ENCODE data around the gene RNF183.
A peak's percentile ranks its signal among the peaks of the same experiment; 100 is the strongest.

RNF183 gene

DNA sequence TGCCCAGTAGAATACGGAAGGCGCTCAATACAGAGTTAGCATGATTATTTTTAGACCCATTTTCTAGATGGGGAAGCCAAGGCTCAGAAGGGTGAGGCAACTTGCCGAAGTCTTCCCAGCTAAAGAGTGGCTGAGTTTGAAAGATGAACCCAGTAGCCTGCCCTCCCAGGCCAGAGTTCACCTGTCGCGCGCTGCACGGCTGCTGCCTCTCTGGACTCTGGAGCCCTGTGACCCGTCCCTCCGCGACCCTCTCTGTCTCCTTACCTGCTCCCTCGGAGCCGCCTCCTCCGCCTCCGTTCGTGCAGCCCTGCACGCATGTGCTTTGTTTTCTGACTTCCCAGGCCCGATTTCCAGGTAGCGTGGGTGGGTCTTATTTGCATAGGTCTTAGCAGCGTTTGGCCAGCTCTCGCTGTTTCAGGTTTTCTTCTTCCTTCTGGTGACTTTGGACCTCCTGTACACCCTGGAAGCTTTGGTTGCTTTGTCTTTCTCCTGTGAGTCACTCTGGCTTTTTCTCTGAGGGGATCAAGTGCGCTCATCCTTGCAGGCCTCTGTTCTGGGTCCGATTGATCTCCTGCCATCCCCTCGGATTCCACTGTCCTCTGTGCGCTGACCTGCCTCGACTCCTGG lies at the start of gene RNF183:
Gene RNF183 (minus strand): TSS at position 585 of the 627 bp plus-strand sequence. CDS start 5,192 bp downstream, outside the sequence.
- no peak for DNase-seq (ENCODE audit: low read depth)

GRCh38 chr9:113352411-113352810 lies 49.2 kb upstream of the RNF183 start:
- no peak for DNase-seq (ENCODE audit: low read depth)

DNA sequence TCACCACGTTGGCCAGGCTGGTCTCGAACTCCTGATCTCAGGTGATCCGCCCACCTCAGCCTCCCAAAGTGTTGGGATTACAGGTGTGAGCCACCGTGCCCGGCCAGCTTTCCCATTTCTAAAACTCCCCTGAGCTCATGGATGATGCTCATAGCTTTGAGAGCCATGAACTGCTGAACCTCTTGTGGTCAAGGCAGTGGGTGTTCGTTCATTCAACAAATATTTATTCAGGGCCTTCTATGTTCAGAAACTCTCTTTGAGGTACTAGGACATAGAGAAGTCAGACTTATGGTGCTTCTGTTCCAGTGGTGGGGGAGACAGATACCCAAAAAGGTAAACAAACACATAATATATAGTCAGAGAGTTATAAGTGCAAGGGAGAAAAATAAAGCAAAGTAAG lies 48.8 kb upstream of the RNF183 start:
- DNase-seq (ENCODE audit: low read depth) = no peak

DNA sequence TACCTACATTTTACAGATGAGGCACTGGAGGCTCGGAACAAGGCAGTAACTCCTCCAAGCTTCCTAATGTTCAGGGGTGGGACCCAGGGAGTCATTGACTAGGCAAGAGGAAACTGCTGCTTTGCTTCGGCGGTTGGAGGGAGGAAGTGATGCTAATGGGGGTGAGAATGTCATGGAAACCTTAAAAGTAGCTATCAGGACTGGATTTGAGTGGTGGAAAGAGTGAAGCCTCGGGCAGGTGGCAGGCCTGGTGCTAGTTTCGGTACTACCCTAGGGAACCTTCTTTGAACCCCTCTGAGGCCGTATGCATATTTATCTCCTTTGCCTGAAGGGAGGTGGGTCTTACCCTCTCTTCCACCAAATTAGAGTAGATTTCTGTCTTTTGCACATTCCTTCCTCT lies 47.8 kb upstream of the RNF183 start:
- DNase-seq (ENCODE audit: low read depth) = no peak

DNA sequence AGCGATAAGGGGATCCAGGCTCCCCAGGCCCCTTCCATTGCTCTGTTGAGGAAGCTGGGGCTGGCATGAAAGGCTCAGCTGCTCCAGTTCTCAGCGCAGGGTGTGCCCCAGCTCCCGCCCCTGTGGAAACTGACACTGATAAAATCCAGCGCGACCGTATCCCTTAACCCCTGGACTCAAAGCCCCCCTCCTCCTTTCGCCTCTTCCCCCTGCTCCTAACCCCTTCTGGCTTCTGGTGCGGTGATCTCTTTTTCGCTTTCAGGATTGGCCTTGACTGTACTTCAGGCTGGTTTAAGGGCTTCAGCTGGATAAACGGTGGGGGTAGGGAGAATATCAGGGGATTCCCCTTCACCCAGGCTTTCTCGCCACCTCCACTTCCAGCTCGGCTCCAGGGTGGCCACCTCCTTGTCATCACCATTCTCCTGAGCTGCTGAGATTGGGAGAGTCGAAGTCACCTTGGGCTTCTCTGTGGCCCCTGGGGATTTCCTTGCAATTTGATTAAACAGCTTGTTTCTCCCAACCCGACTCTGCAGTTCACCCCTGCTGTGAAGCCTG lies 47.0 kb upstream of the RNF183 start:
- DNase-seq (ENCODE audit: low read depth) = no peak

- DNase-seq (ENCODE audit: low read depth) = no peak
Measured at GRCh38 chr9:113349445-113350094, 46.4 kb upstream of the RNF183 start, which contains the start of gene BSPRY. BSPRY (plus strand) TSS chr9:113349541; CDS start chr9:113349580, 39 bp downstream.

DNA sequence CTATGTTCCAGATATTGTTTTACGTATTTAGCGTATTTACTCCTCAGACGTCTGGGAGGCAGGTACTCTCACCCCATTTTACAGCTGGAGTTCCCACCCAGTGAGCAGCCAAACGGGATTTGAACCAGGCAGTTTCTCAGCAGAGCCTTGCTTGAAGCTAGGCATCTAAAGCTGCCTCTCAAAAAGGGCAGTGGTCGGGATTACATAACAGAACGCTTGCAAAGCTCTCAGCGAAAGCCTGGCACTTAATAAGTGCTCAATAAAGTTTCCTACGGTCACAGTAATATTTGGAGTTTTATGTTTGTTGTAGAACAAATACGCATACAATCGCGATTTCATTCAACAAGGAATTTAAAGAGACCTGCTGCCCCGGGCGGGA lies 45.9 kb upstream of the RNF183 start:
- no peak for DNase-seq (ENCODE audit: low read depth)

GRCh38 chr9:113348437-113348836 lies 45.3 kb upstream of the RNF183 start:
- no peak for DNase-seq (ENCODE audit: low read depth)

- no peak for DNase-seq (ENCODE audit: low read depth)
Measured at GRCh38 chr9:113345671-113346070, 42.5 kb upstream of the RNF183 start.

DNA sequence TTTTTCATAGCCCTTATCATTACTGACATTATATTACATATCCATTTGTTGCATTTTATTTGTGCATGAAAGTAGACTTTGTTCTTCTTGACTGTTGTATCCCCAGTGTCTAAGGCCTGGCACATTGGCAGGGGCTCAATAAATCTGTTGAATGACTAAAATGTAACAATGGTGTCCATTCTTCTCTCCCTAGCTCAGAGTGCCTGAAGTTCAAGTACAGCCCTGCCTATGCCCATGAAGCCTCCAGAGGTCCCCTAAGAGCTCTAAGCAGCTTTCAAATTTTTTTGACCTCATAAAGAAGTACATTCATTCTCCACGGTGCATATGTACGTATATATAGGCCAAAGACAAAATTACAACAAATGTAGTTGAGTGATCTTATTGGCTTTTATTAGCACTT lies 42.0 kb upstream of the RNF183 start:
- DNase-seq (ENCODE audit: low read depth) = no peak

- DNase-seq (ENCODE audit: low read depth) = peak; percentile 64
Measured at GRCh38 chr9:113343732-113344231, 40.6 kb upstream of the RNF183 start.

DNA sequence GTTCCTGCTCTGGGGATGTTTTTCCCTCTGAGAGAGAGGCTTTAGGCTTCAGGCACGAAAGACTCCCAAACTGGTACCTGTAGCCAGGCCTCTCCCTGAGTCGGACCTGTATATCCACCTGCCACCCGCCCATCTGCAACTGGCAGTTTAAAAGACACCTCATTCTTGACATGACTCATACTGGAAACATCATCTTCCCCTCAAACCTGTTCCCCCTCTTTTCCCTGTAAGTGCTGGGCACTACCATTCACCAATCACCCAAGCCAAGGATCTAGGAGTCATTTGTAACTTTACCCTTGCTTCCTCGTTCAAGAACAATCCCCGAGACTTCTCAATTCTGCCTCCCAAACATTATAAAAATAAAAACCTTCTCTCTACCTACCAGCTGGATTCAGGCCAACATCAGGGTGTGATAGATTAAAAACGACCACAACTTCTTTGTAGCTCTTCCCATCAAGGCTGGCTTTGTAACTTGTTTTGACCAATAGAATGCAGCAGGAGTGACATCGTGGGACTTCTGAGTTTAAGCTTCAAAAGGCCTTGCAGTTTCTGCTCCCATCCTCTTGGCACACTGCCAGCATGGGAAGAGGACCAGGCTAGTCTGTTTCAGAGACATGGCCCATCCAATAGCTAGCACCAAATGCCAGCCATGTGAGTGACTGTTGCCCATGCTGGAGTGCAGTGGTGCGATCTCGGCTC lies 38.7 kb upstream of the RNF183 start:
- no peak for DNase-seq (ENCODE audit: low read depth)

- DNase-seq (ENCODE audit: low read depth) = peak; percentile 58
Measured at GRCh38 chr9:113340011-113340699, 37.0 kb upstream of the RNF183 start, which contains the start of gene WDR31. WDR31 (minus strand) TSS chr9:113340275; CDS start chr9:113332022, 8,253 bp downstream.

DNA sequence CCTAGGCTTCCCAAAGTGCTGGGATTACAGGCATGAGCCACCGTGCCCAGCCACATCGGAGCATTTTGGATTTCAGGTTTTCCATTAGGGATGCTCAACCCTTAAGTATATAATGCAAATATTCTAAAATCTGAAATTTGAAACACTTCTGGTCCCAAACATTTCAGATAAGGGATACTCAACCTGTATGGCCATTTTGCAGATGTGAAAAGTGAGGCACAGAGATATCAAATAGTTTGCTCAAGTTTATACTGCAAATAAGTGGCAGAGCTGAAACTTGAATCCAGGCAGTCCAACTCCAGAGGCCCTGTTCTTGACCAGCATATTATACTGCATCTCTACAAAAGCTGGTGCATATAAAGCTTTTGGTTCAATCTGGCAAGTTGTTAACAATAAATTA lies 34.5 kb upstream of the RNF183 start:
- no peak for DNase-seq (ENCODE audit: low read depth)

DNA sequence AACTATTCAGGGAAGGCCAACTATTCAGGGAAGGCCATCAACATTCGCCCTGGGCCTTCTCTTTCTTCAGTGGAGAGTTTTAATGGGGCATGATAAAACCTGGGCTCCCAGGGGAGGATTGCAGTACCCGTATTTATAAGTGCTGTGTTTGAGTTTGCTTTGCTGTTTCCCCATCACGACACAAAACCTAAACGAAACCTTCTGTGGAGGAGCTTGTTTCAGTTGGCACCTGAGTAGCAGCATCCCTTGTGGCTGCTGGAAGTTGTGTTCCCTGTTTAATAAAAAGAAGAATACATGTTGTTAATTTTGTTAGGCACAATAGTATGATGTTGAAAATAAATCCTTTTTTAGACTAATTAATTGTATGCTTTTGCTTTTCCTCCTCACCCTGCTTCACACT lies 28.6 kb upstream of the RNF183 start:
- DNase-seq (ENCODE audit: low read depth) = no peak

DNA sequence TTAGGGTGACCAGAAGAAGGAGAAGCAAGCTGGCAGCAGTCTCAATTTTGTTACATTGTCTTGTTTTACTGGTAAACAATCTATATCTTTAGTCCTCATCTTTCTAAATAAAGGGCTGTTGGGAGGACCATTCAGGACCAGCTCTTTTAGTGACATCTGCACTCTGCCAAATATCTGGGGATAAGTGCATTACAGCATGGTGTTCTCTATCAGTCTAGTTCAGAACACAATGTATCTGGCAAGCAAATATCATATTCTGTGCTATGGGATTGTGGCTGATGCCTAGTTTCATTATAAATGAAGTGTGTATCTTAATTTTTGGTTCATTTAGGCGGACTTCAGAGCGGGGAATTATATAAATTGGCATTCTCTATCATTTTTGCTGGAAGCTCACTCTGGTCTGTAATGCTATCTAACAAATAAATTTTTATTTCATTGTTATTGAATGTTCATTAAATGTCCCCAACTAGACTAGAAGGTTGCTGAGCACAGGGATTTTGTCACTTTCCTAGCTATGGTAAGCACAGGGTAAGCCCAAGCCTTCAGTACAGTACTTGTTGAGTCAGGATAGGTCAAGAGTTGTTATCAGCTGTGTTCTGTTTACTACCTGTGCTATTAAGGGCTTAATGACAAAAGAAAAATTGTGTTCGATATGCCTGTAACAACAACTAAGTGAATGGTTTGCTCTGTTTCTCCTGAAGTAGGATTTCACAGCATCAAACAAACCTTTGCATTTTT lies 25.0 kb upstream of the RNF183 start:
- DNase-seq (ENCODE audit: low read depth) = no peak

- no peak for DNase-seq (ENCODE audit: low read depth)
Measured at GRCh38 chr9:113326230-113326629, 23.1 kb upstream of the RNF183 start.

DNA sequence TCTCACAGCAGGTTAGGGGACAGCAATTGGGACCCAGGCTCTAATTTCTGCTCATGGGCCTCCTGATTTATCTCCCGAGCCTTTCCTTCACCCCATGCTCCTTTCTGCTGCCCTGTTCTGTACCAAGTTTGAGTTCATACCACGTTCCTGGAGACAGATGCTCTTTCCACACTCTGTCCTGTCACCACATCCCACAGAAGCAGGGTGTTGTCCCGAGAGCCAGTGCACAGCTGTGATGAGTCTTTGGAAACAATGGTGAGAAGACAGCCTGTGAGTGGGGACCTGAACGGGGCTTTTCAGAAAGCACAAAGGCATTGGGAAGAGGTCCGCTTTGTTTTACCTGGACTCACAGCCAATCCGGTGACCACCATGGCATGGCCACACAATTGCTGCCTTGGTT lies 19.5 kb upstream of the RNF183 start:
- no peak for DNase-seq (ENCODE audit: low read depth)

GRCh38 chr9:113320051-113320450 lies 16.9 kb upstream of the RNF183 start:
- no peak for DNase-seq (ENCODE audit: low read depth)

GRCh38 chr9:113319054-113319453 lies 15.9 kb upstream of the RNF183 start:
- no peak for DNase-seq (ENCODE audit: low read depth)

DNA sequence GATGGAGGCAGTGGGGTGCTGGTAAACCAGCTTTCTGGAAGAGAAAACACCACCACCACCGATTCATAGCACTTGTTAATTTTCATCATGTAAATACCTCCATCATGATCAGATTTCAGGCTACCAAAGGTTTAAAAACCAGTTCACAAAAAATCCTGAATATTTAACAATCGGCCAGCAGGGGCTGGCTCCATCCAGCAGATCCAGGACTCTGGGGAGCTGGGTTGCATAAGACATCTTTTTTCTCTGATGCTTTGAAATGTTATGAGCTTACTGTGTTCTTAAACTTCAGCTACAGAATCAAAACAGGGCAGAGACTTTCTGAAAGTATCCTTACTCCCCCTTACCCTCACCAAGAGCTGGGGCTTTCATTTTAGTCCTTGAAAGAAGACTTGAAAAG lies 14.6 kb upstream of the RNF183 start:
- DNase-seq (ENCODE audit: low read depth) = no peak
